ENCODE results near the gene DNAJC5. TPM values are rescaled to one million over a fixed set of nuclear protein-coding genes. Genes with fewer than 3 reads are reported as not detected.
A peak's percentile ranks its signal among the peaks of the same experiment; 100 is the strongest.

DNAJC5 gene
- total RNA-seq, 1 experiment from 2014 or later: 45.0 TPM

DNA sequence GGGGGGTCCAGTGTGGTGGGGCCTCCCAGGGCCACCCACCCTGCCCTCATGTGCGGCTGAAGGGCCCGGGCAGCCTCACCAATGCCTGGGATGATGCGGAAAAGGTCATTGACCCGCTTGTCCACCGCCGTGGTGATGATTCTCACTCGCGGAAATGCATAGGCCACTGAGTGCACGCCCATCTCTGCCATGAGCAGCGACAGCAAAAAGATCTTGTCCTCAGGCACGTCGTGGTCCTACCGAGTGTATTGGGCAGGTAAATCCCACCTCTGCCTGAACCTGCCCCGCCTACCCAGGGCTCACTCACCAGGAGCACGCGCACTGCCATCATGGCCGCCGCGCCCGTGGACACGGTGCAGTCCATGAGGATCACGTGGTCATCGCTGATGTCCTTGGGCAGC is 45.1 kb downstream of the DNAJC5 start:
- BruUV-seq (replicated peaks): TSS peak; percentile 72
- POLR2A ChIA-PET: interaction anchor here (0.6 to 0.9 kb wide), 4 partner anchors 16 to 359 kb away, joined by 3 to 5 read pairs (median 3); partner anchors contain the start of genes TPD52L2 and UCKL1
- TF ChIP-seq, protein P1, sequence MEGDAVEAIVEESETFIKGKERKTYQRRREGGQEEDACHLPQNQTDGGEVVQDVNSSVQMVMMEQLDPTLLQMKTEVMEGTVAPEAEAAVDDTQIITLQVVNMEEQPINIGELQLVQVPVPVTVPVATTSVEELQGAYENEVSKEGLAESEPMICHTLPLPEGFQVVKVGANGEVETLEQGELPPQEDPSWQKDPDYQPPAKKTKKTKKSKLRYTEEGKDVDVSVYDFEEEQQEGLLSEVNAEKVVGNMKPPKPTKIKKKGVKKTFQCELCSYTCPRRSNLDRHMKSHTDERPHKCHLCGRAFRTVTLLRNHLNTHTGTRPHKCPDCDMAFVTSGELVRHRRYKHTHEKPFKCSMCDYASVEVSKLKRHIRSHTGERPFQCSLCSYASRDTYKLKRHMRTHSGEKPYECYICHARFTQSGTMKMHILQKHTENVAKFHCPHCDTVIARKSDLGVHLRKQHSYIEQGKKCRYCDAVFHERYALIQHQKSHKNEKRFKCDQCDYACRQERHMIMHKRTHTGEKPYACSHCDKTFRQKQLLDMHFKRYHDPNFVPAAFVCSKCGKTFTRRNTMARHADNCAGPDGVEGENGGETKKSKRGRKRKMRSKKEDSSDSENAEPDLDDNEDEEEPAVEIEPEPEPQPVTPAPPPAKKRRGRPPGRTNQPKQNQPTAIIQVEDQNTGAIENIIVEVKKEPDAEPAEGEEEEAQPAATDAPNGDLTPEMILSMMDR (IDR thresholded peaks at IDR 0.05; ENCODE audit: unreplicated experiment): no peak

DNA sequence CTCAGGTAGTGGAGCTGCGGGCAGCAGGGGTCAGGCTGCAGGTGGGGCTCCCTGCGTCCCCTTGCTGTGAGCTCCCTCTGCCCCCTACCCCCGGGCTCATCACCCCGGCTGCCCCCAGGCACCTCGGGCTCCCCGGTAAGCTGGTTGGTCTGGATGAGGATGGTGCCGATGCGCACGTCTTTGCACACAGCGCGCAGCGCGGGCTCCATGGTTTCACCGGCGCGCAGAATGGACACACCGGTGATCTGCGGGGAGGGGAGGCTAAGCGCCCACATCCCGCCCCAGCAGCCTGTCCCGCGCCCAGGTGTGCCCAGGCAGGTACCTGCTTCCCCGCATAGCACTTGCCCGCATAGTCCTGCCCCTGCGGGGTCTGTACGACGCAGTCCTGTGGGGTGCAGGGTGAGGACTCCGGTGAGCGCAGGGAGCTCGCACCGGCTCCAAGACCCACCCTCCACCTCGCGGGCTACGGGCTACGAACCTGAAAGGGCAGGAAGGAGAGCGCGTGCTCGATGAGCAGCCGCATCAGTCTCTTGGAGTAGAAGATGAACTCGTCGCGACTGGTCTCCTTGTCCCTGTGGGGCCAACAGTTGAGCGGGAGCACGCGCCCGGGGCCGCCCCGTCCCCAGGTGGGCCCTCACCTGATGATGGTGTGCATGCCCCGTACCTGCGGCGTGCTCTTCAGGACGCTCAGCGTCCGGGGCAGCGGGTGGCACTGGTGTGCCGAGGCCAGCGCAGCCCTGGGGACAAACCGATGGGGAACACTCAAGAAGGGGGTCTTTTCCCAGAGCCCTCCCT is 45.7 kb downstream of the DNAJC5 start:
- Mint-ChIP-seq H3K4me3 (ENCODE audit: unreplicated experiment) (no peak overlapping the region), H3K4me1 (ENCODE audit: insufficient read depth, unreplicated experiment) (no peaks in the 10 kb centered on the region), H3K36me3 (ENCODE audit: insufficient read depth, unreplicated experiment) (peaks cover 70% of the 10 kb centered on the region), H3K27ac (ENCODE audit: low read depth, unreplicated experiment) (no peak overlapping the region), H3K27me3 (ENCODE audit: insufficient read depth, unreplicated experiment) (no peaks in the 10 kb centered on the region), H3K9me3 (ENCODE audit: unreplicated experiment) (no peaks in the 10 kb centered on the region)
- POLR2A ChIA-PET: interaction anchor here (0.7 to 0.9 kb wide), 3 partner anchors 76 to 419 kb away, joined by 3 to 5 read pairs (median 3); partner anchors contain the start of gene TPD52L2
- DNase-seq (ENCODE audit: unreplicated experiment): no peak
- CTCF ChIA-PET: interaction anchor here (0.8 to 1.0 kb wide), 2 partner anchors 30 to 179 kb away, joined by 3 to 4 read pairs; no protein-coding TSS in a partner anchor
- TF ChIP-seq, protein P1 (IDR thresholded peaks at IDR 0.05; ENCODE audit: unreplicated experiment): no peak
- intact Hi-C loops (cut with micrococcal nuclease): no loop called here
- no TSS peak for BruUV-seq (replicated peaks)

More for the DNA sequence above, 45.1 kb downstream of the DNAJC5 start:
- no peak for DNase-seq (ENCODE audit: unreplicated experiment)
- intact Hi-C loops (cut with micrococcal nuclease): no loop called here
- no peaks in the 10 kb centered on the region for H3K9me3 Mint-ChIP-seq (ENCODE audit: unreplicated experiment)
- H3K4me3 Mint-ChIP-seq (ENCODE audit: unreplicated experiment): no peak overlapping the region
- CTCF ChIA-PET: no interaction called here
- H3K36me3 Mint-ChIP-seq (ENCODE audit: insufficient read depth, unreplicated experiment): peaks cover 66% of the 10 kb centered on the region
- no peak overlapping the region for H3K27ac Mint-ChIP-seq (ENCODE audit: low read depth, unreplicated experiment)
- no peaks in the 10 kb centered on the region for H3K4me1 Mint-ChIP-seq (ENCODE audit: insufficient read depth, unreplicated experiment)
- H3K27me3 Mint-ChIP-seq (ENCODE audit: insufficient read depth, unreplicated experiment): no peaks in the 10 kb centered on the region

DNA sequence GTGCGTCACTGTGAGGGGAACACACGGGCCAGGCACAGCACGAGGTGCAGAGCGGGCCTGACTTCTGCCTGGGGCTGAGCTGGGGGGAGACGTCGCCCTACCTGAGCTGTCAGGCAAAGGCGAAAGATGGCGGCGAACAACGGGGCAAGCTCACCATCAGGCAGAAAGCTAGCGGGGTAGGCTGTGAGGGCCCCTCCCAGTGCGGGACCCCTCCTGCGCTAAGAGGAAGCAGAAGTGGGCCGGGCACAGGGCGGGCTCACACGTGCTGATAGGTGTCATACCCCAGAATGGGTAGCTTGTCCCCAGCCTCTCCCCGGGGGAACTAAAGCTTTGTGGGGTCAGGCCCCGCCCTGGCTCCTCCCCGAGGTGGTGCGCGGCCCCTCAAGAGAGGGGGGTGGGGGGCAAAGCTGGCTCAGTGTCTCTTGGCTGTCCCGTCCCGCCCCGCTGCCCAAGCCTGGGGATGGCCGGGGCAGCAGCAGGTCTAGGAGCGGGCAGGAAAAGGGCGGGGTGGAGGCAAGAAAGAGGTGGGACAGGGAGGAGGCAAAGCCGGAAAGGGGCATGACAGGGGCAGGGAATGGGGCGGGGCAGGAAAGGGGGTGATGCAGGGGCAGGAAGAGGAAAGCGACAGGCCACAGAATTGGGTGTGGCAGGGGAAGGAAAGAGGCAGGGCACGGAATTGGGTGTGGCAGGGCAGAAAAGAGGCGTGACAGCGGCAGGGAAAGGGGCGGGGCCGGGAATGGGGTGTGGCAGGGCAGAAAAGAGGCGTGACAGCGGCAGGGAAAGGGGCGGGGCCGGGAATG is 46.6 kb downstream of the DNAJC5 start:
- Mint-ChIP-seq H3K9me3 (ENCODE audit: unreplicated experiment) (no peaks in the 10 kb centered on the region), H3K4me3 (ENCODE audit: unreplicated experiment) (no peak overlapping the region), H3K27me3 (ENCODE audit: insufficient read depth, unreplicated experiment) (no peaks in the 10 kb centered on the region), H3K36me3 (ENCODE audit: insufficient read depth, unreplicated experiment) (peaks cover 69% of the 10 kb centered on the region), H3K27ac (ENCODE audit: low read depth, unreplicated experiment) (no peak overlapping the region), H3K4me1 (ENCODE audit: insufficient read depth, unreplicated experiment) (no peaks in the 10 kb centered on the region)
- intact Hi-C loops (cut with micrococcal nuclease): no loop called here
- peak; percentile 74 for DNase-seq (ENCODE audit: unreplicated experiment)
- TF ChIP-seq, protein P1 (IDR thresholded peaks at IDR 0.05; ENCODE audit: unreplicated experiment): no peak
- ChIA-PET POLR2A (interaction anchor here (0.7 kb wide), 2 partner anchors 155 to 420 kb away, joined by 3 to 4 read pairs; no protein-coding TSS in a partner anchor), CTCF (interaction anchor here (0.8 to 1.0 kb wide), 2 partner anchors 30 to 178 kb away, joined by 3 to 4 read pairs; no protein-coding TSS in a partner anchor)
- no TSS peak for BruUV-seq (replicated peaks)

All from MCF 10A (cell line).